Measurements from ENCODE around the gene FAM170B. TPM values are rescaled to one million over a fixed set of nuclear protein-coding genes. Genes with fewer than 3 reads are reported as not detected.

FAM170B gene
- total and polyA plus RNA-seq, 9 of the 15 experiments (the other 6 are each of a cell fraction or from before 2014, with no cell fraction given): 0.11 to 0.21 TPM; not detected in 7

DNA sequence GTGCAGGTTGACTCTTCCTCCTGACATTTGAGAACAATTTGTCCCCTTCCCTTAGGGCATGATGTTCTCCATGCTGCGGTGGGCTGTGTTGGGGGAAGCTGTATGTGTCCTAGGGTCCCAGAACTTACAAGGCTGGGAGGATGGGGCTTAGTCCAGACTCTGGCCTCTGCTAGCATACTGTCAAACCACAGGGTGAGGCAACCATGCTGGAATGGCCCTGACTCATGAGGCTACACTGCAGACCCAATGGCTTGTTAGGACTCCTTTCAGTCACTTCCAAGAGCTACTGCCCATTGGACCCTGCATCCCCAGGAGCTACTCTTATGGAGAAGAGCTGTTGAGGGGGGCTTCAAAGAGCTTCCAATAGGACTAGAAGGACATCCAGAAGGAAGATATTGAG lies 20.1 kb upstream of the FAM170B start (continued):
- TF ChIP-seq, protein P1, sequence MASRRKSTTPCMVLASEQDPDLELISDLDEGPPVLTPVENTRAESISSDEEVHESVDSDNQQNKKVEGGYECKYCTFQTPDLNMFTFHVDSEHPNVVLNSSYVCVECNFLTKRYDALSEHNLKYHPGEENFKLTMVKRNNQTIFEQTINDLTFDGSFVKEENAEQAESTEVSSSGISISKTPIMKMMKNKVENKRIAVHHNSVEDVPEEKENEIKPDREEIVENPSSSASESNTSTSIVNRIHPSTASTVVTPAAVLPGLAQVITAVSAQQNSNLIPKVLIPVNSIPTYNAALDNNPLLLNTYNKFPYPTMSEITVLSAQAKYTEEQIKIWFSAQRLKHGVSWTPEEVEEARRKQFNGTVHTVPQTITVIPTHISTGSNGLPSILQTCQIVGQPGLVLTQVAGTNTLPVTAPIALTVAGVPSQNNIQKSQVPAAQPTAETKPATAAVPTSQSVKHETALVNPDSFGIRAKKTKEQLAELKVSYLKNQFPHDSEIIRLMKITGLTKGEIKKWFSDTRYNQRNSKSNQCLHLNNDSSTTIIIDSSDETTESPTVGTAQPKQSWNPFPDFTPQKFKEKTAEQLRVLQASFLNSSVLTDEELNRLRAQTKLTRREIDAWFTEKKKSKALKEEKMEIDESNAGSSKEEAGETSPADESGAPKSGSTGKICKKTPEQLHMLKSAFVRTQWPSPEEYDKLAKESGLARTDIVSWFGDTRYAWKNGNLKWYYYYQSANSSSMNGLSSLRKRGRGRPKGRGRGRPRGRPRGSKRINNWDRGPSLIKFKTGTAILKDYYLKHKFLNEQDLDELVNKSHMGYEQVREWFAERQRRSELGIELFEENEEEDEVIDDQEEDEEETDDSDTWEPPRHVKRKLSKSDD (conservative IDR thresholded peaks at IDR 0.05; ENCODE audit: low read length): no peak
- TF ChIP-seq PCBP2 (IDR thresholded peaks at IDR 0.05; ENCODE audit: low read depth, low read length, poor library complexity, severe bottlenecking) (no peak), ATF7 (IDR thresholded peaks at IDR 0.05) (peak; percentile 35; the same call in 1 of the 2 replicates), NR2C2 (CRISPR knock-in tag; IDR thresholded peaks at IDR 0.05) (no peak), NR2C2 (tag; IDR thresholded peaks at IDR 0.05) (0 out of 2 replicates have a peak, but pooled peaks have one; percentile 35), ZNF253 (CRISPR knock-in tag; conservative IDR thresholded peaks at IDR 0.05) (no peak), FOSL1 (tag; conservative IDR thresholded peaks at IDR 0.05) (0 out of 2 replicates have a peak, but pooled peaks have one; percentile 19), MTA1 (IDR thresholded peaks at IDR 0.05; ENCODE audit: borderline replicate concordance) (no peak), CEBPG (CRISPR knock-in tag; IDR thresholded peaks at IDR 0.05) (peak; percentile 63), CEBPG (tag; conservative IDR thresholded peaks at IDR 0.05 in 1 of 2, IDR thresholded peaks at IDR 0.05 in 1 of 2) (peak in 1 of 2 experiments; percentile 59; a peak in 1 of 4 replicates), MAZ (CRISPR knock-in tag; conservative IDR thresholded peaks at IDR 0.05 in 1 of 2, IDR thresholded peaks at IDR 0.05 in 1 of 2) (peak in 1 of 2 experiments; percentile 16; a peak in 1 of 4 replicates), ZNF184 (CRISPR knock-in tag; IDR thresholded peaks at IDR 0.05) (no peak)
- TF ChIP-seq, protein P2, sequence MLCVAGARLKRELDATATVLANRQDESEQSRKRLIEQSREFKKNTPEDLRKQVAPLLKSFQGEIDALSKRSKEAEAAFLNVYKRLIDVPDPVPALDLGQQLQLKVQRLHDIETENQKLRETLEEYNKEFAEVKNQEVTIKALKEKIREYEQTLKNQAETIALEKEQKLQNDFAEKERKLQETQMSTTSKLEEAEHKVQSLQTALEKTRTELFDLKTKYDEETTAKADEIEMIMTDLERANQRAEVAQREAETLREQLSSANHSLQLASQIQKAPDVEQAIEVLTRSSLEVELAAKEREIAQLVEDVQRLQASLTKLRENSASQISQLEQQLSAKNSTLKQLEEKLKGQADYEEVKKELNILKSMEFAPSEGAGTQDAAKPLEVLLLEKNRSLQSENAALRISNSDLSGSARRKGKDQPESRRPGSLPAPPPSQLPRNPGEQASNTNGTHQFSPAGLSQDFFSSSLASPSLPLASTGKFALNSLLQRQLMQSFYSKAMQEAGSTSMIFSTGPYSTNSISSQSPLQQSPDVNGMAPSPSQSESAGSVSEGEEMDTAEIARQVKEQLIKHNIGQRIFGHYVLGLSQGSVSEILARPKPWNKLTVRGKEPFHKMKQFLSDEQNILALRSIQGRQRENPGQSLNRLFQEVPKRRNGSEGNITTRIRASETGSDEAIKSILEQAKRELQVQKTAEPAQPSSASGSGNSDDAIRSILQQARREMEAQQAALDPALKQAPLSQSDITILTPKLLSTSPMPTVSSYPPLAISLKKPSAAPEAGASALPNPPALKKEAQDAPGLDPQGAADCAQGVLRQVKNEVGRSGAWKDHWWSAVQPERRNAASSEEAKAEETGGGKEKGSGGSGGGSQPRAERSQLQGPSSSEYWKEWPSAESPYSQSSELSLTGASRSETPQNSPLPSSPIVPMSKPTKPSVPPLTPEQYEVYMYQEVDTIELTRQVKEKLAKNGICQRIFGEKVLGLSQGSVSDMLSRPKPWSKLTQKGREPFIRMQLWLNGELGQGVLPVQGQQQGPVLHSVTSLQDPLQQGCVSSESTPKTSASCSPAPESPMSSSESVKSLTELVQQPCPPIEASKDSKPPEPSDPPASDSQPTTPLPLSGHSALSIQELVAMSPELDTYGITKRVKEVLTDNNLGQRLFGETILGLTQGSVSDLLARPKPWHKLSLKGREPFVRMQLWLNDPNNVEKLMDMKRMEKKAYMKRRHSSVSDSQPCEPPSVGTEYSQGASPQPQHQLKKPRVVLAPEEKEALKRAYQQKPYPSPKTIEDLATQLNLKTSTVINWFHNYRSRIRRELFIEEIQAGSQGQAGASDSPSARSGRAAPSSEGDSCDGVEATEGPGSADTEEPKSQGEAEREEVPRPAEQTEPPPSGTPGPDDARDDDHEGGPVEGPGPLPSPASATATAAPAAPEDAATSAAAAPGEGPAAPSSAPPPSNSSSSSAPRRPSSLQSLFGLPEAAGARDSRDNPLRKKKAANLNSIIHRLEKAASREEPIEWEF (CRISPR knock-in tag; IDR thresholded peaks at IDR 0.05): no peak
- TF ChIP-seq, protein P3, sequence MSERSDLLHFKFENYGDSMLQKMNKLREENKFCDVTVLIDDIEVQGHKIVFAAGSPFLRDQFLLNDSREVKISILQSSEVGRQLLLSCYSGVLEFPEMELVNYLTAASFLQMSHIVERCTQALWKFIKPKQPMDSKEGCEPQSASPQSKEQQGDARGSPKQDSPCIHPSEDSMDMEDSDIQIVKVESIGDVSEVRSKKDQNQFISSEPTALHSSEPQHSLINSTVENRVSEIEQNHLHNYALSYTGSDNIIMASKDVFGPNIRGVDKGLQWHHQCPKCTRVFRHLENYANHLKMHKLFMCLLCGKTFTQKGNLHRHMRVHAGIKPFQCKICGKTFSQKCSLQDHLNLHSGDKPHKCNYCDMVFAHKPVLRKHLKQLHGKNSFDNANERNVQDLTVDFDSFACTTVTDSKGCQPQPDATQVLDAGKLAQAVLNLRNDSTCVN (CRISPR knock-in tag; IDR thresholded peaks at IDR 0.05): no peak

Measured in K562 (cell line).